Activated CD4-positive, alpha-beta T cell treated with anti-CD3 and anti-CD28 coated beads, Interleukin-2, Interleukin-6, amounts not matched to agents 100 ng/mL and 50 ng/mL, durations not matched to agents 16 hours and 8 hours (primary cell): Measurements from ENCODE around the gene FGF1.

Experiments
- DNase-seq: peaks from one replicate; pipeline ENCODE4 v3.0.0-alpha.2; 2020

The FGF1 gene

DNA sequence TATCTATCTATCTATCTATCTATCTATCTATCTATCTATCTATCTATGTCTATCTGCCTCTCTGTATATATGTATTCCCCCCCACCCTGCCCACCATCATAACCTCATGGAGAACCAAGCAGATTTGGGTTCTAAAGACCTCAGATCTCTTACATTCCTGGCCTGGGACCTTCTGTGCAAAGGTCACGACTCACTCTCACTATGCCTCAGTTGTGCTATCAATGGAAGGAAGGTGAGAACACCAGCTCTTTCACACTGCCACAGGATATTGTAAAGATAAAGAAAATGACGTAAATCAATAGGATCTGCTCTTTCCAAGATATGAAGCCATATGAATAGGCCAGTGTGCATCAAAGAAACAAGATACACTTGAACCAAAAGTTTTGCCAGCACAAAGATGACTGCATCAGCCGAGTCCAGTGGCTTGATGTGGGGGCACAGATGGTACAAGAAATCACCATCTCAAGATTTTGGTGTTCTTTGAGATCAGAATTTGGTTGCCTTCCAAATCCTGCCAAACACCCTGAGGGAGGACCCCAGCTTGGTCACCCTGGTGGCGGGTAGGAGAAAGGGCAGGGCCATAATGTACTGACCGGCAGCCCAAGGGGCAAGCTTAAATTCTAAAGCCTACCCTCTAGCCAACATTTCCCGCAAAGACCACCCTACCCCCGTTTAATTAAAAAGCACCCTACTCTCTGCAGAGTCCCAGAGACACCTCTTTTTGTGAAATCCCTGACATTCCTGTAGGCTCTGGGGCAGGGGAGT is 8.4 kb upstream of the FGF1 start:
- DNase-seq: no peak

- no peak for DNase-seq
Measured at GRCh38 chr5:142692321-142692894, 6.5 kb upstream of the FGF1 start.

- DNase-seq: no peak
Measured at GRCh38 chr5:142690667-142691066, 4.8 kb upstream of the FGF1 start.

- DNase-seq: no peak
Measured at GRCh38 chr5:142689081-142689480, 3.2 kb upstream of the FGF1 start.

- no peak for DNase-seq
Measured at GRCh38 chr5:142688281-142688989, 2.5 kb upstream of the FGF1 start.

DNA sequence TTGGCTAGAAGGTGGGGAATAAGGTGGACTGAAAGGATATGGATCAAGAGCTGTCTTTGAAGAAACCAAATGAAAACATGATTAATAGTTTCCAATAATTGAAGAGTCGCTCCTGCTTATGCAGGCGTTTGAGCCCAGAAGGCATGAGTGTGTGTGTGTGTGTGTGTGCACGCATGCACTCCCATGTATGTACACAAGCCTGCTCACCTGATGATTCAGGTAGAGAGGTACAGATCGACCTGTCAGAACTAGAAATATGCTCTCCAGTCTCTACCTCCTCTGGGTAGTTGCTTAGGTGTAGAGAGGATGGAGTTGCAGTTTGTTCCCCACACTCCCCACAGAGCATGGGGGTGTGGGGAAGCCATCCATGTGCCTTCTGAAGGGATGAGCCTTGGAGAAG is 1.1 kb upstream of the FGF1 start:
- DNase-seq: no peak

- DNase-seq: no peak
Measured at GRCh38 chr5:142686210-142686734, 382 bp upstream of the FGF1 start.

- no peak for DNase-seq
Measured at GRCh38 chr5:142684508-142685041, 1.3 kb downstream of the FGF1 start.

- no peak for DNase-seq
Measured at GRCh38 chr5:142683881-142684505, 1.9 kb downstream of the FGF1 start.

DNA sequence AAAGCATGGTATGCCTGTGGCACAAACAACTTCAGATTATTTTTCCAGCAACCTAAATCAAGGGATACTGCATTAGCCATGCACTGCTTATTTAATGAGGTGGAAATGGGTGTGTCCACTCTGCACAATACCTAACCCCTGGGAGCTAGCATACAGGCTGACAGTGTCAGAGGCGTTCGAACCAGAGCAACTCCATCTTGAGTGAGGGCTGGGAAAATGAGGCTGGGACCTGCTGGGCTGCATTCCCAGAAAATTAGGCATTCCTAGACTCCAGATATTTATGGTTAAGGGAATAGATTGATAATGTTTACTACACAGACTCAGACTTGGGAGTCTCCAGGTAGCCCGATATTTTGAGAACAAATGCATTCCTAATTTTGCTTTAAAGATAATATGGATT is 2.8 kb downstream of the FGF1 start:
- no peak for DNase-seq

- no peak for DNase-seq
Measured at GRCh38 chr5:142680605-142681259, 5.2 kb downstream of the FGF1 start.

DNA sequence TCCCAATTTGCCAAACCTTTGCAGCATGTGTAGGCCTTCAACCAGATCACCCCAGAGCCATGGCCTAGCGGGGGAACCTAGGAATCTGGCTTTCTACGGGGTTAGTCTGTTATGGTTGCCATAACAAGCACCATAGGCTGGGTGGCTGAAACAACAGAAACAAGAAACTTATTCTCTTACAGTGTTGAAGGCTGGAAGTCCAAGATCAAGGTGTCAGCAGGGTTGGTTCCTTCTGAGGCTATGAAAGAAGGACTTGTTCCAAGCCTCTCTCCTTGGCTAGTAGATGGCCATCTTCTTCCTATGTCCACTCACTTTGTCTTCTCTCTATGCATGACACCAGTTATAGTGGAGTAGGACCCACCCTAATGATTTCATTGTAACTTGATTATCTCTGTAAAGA is 6.1 kb downstream of the FGF1 start:
- DNase-seq: no peak

GRCh38 chr5:142678529-142678928 is 7.4 kb downstream of the FGF1 start:
- no peak for DNase-seq

- no peak for DNase-seq
Measured at GRCh38 chr5:142677198-142677597, 8.7 kb downstream of the FGF1 start.

DNA sequence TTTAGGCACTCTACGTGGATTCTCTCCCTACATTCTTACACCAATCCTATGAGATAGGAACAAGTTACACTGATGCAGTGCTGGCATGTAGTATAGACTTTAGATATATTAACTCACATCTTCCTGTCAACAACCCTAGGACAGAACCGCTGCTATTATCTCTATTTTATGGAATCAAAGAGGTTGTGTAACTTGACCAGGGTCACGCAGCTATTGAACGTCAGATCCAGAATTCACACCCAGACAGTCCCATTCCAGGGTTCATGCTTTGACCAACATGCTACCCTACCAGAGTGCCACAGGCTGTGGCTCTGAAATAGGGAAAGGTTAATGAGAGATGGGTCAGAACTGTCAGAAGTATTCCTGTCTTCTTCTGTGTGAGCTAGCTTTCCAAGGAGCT is 9.6 kb downstream of the FGF1 start:
- DNase-seq: no peak

DNA sequence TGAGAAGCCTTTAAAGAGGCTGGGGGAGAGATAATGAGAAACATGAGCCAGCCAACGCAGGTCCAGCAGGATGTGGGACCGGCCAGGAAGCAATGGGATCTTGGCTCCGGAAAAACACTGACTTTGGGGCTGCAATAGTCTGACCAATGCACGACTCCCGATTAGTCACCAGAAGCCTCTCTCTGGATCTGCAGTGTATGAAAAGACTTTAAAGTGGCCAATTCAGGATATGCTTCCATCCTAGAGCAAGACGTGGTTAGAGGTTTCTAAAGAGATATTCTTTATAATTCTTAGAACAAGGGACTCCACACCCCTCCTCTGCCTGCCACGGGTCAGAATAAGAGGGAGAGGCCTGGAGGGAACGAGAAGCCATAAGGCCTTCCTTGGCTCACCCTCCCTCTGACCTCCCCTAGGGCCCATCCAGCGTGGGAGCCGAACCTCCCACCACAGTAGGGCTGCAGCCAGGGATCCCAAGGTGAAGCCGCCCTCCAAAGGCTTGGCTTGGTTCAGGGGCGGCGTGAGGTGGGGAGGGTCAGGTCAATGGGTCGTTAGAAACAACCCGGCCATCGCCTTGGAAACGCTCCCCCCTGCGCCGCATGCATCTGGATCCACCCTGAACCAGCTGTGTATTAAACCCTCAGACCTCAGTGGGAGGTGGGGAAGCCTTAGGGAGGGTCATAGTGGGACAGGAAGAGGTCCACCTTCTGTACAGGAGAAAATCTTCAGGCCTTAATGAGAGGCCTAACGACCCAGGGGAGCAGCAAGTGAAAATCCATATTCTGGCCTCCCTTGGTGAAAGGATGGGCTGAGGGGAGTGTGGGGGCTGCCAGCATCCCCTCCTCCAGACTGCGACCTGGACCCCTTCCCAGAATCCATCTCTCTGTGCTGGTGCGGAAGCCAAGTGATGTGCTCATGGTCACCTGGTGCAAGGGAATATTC is 11.1 kb downstream of the FGF1 start:
- DNase-seq: no peak

DNA sequence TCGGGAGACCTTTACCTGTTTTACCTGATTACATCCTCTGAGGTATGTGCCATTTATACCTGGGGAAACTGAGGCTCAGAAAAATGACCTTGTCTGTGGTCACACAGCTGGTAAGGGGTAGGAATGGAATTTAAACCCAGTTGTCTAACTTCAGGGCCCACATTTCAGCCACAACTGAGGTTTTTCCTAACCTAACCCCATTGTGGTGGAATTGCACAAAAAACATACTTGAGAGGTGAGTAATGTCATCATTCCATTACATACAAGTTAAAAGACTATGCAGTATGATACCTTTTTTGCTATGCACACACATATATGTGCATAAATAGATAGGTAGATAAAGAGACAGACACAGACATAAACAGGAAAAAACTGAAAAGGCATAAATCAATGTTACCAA is 14.1 kb downstream of the FGF1 start:
- DNase-seq: no peak

DNA sequence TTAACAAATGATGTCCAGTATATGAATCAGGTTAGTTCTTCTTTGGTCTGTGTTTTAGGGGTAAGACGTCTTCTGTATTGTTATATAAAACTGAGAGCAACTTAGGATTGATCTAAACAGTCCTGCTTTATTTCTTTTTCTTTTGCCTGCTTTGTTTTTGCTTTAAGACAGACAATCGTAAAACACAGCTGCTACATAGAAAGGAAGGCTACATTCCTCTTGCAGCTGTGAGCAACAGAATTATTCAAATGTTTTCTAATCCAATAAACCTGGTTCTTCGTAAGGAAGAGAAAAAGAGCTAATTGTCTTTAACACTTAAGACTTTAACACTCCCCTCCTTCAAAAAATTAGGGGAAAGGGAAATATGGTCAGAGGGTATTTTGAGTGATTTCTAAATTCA is 14.6 kb downstream of the FGF1 start:
- DNase-seq: no peak

- no peak for DNase-seq
Measured at GRCh38 chr5:142670804-142671203, 15.1 kb downstream of the FGF1 start.

DNA sequence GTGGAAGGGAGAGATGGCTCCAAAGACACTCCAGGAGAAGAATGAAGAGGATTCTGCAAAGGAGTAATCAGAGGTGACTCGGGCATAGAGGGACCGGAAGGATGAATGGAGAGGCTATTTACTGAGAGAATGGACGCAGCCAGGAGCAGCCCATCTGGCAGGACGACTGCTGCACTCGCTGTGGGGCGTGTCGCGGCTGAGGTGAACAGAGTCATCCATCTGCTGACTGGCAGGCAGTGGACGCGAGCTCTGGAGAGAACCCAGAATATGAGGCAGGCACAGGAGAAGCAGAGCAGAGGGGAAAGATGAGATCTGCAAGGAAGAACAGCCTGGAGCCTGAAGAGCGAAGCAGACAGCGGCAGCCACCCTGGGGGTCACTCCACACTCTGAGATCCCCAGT is 16.4 kb downstream of the FGF1 start:
- DNase-seq: no peak

GRCh38 chr5:142668336-142668735 is 17.6 kb downstream of the FGF1 start:
- DNase-seq: no peak

DNA sequence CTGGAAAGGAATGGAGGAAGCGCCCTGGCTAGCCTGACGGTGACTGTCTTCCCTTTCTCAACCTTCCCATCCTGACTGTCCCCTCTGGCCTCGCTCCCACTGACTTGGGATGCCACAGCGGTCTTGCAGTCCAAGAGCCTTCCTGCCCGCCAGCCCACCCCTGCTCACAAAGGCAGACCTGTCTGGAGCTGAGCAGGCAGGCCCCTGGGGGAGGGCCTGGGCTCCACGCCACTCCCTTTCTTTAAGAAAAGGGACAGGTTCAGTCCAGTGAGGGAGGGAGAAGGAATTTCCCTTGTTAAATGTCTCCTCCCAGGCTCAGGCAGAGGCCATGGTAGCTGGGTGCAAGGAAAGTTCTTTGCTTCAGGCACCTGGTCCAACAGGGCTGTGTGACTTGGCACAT is 18.1 kb downstream of the FGF1 start:
- no peak for DNase-seq
